ENCODE results near the gene RANBP2. TPM values are rescaled to one million over a fixed set of nuclear protein-coding genes. Genes with fewer than 3 reads are reported as not detected.

The RANBP2 gene
- total RNA-seq, 2 donors from 2014 or later = 77.8 to 96.2 TPM

DNA sequence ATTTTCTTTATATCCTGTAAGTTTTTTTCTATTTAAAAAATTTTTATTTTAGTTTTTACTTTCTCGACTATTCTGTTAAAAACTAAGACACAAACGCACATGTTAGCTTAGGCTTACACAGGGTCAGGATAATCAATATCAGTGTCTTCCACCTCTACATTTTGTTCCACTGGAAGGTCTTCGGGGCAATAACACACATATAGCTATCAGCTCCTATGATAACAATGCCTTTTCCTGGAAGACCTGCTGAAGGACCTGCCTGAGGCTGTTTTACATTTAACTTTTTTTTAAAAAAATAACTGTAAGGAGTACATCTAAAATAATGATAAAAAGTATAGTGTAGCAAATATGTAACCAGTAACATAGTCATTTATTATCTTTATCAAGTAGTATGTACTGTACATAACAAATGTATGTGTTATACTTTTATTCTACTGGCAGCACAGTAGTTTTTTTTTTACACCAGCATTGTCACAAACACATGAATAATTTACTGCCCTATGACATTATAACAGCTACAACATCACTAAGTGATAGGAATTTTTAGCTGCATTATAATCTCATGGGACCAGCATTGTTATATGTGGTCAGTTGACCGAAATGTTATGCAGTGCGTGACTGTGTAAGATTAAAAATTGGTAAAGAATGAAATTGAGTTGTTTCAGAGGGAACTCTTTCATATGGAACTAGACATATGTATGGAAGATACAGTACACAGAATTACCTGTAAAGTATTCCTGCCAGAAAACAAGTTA, 105.2 kb downstream of the RANBP2 start:
- no peak overlapping the region for H3K27ac ChIP-seq
- no peak overlapping the region for H3K4me3 ChIP-seq
- no peak for DNase-seq (ENCODE audit: low spot score)
- no peaks in the 10 kb centered on the region for H3K9me3 ChIP-seq
- H3K4me1 ChIP-seq (replicated peaks) = no peaks in the 10 kb centered on the region
- H3K36me3 ChIP-seq = no peaks in the 10 kb centered on the region
- intact Hi-C loops (cut with DNase I) = no loop called here
- 97% methylated on average over 5 of the region's 5 CpGs for WGBS
- no peak for TF ChIP-seq POLR2A (IDR thresholded peaks at IDR 0.05)
- TF ChIP-seq POLR2AphosphoS5 (IDR thresholded peaks at IDR 0.05) = no peak
- TF ChIP-seq, protein P1, sequence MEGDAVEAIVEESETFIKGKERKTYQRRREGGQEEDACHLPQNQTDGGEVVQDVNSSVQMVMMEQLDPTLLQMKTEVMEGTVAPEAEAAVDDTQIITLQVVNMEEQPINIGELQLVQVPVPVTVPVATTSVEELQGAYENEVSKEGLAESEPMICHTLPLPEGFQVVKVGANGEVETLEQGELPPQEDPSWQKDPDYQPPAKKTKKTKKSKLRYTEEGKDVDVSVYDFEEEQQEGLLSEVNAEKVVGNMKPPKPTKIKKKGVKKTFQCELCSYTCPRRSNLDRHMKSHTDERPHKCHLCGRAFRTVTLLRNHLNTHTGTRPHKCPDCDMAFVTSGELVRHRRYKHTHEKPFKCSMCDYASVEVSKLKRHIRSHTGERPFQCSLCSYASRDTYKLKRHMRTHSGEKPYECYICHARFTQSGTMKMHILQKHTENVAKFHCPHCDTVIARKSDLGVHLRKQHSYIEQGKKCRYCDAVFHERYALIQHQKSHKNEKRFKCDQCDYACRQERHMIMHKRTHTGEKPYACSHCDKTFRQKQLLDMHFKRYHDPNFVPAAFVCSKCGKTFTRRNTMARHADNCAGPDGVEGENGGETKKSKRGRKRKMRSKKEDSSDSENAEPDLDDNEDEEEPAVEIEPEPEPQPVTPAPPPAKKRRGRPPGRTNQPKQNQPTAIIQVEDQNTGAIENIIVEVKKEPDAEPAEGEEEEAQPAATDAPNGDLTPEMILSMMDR (IDR thresholded peaks at IDR 0.05) = no peak
- H3K27me3 ChIP-seq (replicated peaks; ENCODE audit: insufficient read depth) = no peaks in the 10 kb centered on the region

GRCh38 chr2:108825254-108825653, 106.0 kb downstream of the RANBP2 start:
- DNase-seq (ENCODE audit: low spot score) = no peak
- TF ChIP-seq POLR2A (IDR thresholded peaks at IDR 0.05) (no peak), POLR2AphosphoS5 (IDR thresholded peaks at IDR 0.05) (no peak)
- TF ChIP-seq, protein P1 (IDR thresholded peaks at IDR 0.05) = no peak
- Histone ChIP-seq H3K4me3 (no peak overlapping the region), H3K36me3 (no peaks in the 10 kb centered on the region), H3K27me3 (replicated peaks; ENCODE audit: insufficient read depth) (no peaks in the 10 kb centered on the region), H3K27ac (no peak overlapping the region), H3K9me3 (no peaks in the 10 kb centered on the region), H3K4me1 (replicated peaks) (no peaks in the 10 kb centered on the region)
- intact Hi-C loops (cut with DNase I) = no loop called here
- 54% methylated on average over 4 of the region's 4 CpGs for WGBS

- Histone ChIP-seq H3K27me3 (replicated peaks; ENCODE audit: insufficient read depth) (no peaks in the 10 kb centered on the region), H3K4me1 (replicated peaks) (no peaks in the 10 kb centered on the region), H3K36me3 (no peaks in the 10 kb centered on the region), H3K27ac (no peak overlapping the region), H3K4me3 (no peak overlapping the region), H3K9me3 (no peaks in the 10 kb centered on the region)
- WGBS = 78% methylated on average over 3 of the region's 3 CpGs
- no peak for DNase-seq (ENCODE audit: low spot score)
- intact Hi-C loops (cut with DNase I) = no loop called here
- TF ChIP-seq POLR2AphosphoS5 (IDR thresholded peaks at IDR 0.05) = no peak
- TF ChIP-seq, protein P1 (IDR thresholded peaks at IDR 0.05) = no peak
These were observed 106.5 kb downstream of the RANBP2 start for GRCh38 chr2:108825736-108826135.

GRCh38 chr2:108829578-108830310, 110.5 kb downstream of the RANBP2 start:
- 91% methylated on average over 4 of the region's 4 CpGs for WGBS
- Histone ChIP-seq H3K4me3 (no peak overlapping the region), H3K36me3 (no peaks in the 10 kb centered on the region), H3K27me3 (replicated peaks; ENCODE audit: insufficient read depth) (no peaks in the 10 kb centered on the region), H3K27ac (no peak overlapping the region), H3K4me1 (replicated peaks) (no peaks in the 10 kb centered on the region), H3K9me3 (no peaks in the 10 kb centered on the region)
- no peak for TF ChIP-seq POLR2AphosphoS5 (IDR thresholded peaks at IDR 0.05)
- TF ChIP-seq, protein P1 (IDR thresholded peaks at IDR 0.05) = no peak
- no peak for TF ChIP-seq POLR2A (IDR thresholded peaks at IDR 0.05)
- intact Hi-C loops (cut with DNase I) = no loop called here
- DNase-seq (ENCODE audit: low spot score) = no peak
